Stomach (tissue), 4 donors: ENCODE results near the gene CYTH2.

Experiments
- POLR2A ChIP-seq, 4 donors: fragments of 450-650 bp; IDR thresholded peaks; one replicate each; pipeline ENCODE4 v1.6.1; 2016; ENCODE audit warnings: antibody characterized with exemption in 4 of 4, control low read depth in 2 of 4, mild to moderate bottlenecking in 1 of 4, moderate library complexity in 1 of 4
- POLR2AphosphoS5 ChIP-seq, 3 donors: sonication (generic); formaldehyde crosslinking; IDR thresholded peaks; one replicate each; pipeline ENCODE4 v1.6.1; 2016; ENCODE audit warnings: antibody characterized with exemption in 3 of 3
- TF ChIP-seq, protein P1 (sequence below), 7 experiments: fragments of 450-650 bp in 4 of 7; fragments of 200-600 bp in 3 of 7; sonication (generic) in 3 of 7; IDR thresholded peaks; one replicate each; pipeline ENCODE4 v1.5.1; 2016 to 2019; ENCODE audit warnings: antibody characterized with exemption in 7 of 7, control low read depth in 2 of 7, mild to moderate bottlenecking in 1 of 7

DNA sequence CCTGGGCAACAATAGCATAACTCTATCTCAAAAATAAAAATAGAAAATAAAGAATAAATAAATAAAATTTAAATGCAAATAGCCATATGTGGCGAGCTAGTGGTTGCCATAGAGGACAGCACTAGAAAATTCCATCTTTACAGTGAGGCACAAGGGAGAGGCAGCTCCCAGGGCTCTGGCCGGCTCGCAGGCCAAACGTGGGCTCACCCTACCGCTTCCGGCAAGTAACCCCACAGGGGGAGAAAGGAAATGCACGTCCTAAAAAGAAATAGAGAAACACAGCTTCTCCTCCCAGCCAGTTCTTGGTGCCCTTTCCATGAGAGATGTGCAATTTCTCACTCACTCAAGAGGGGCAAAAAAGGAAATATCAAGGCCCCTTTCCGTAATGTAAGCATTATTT is 35.8 kb upstream of the CYTH2 start:
- TF ChIP-seq POLR2AphosphoS5 (IDR thresholded peaks at IDR 0.05) (no peak), POLR2A (IDR thresholded peaks at IDR 0.05) (no peak)
- TF ChIP-seq, protein P1, sequence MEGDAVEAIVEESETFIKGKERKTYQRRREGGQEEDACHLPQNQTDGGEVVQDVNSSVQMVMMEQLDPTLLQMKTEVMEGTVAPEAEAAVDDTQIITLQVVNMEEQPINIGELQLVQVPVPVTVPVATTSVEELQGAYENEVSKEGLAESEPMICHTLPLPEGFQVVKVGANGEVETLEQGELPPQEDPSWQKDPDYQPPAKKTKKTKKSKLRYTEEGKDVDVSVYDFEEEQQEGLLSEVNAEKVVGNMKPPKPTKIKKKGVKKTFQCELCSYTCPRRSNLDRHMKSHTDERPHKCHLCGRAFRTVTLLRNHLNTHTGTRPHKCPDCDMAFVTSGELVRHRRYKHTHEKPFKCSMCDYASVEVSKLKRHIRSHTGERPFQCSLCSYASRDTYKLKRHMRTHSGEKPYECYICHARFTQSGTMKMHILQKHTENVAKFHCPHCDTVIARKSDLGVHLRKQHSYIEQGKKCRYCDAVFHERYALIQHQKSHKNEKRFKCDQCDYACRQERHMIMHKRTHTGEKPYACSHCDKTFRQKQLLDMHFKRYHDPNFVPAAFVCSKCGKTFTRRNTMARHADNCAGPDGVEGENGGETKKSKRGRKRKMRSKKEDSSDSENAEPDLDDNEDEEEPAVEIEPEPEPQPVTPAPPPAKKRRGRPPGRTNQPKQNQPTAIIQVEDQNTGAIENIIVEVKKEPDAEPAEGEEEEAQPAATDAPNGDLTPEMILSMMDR (IDR thresholded peaks at IDR 0.05), result no peak
